Hematopoietic multipotent progenitor cell (in vitro differentiated cells): ENCODE measurements around the gene KRT14. TPM values are rescaled to one million over a fixed set of nuclear protein-coding genes. Genes with fewer than 3 reads are reported as not detected.

Experiments used
- DNase-seq, 3 donors: peaks; one replicate each; pipeline ENCODE4 v3.0.0-alpha.2; 2011 to 2015; ENCODE audit warnings: low read depth in 2 of 3, low spot score in 2 of 3
- total RNA-seq: library from RNA; depleted of rRNA; stranded (reverse); fragments of >200 nt; gene quantifications from one replicate; pipeline ENCODE4 v1.2.3, GENCODE V29; 2012

KRT14 gene
- total RNA-seq, 1 donor: not detected

DNA sequence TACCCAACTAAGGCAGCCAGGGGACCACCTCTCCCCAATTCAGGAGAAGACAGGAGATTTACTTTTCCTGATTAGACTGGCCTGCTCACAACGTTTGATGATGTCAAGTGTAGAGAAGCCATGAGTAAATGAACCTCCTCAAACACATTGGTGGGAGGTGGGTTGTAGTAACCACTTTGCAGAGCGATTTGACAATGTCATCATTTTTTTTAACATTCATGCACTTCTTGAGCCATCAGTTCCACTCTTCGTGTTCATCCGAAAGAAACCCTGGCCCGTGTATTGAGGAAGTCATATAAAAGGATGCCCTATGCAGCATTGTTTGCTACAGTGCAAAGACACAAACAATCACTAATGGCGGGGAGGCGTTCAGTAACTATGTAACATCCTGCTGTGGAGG is 53.1 kb downstream of the KRT14 start:
- no peak for DNase-seq

GRCh38 chr17:41532947-41533570 is 53.6 kb downstream of the KRT14 start:
- DNase-seq: no peak

Other genes with a start within 250 kb of the KRT14 start
- gene KRT33A, start 236.1 kb downstream of the KRT14 start, total RNA-seq: not detected
- gene KRT33B, start 217.1 kb downstream of the KRT14 start, total RNA-seq: not detected
- not detected for gene KRT34, start 204.6 kb downstream of the KRT14 start, total RNA-seq
- not detected for gene KRT31, start 189.3 kb downstream of the KRT14 start, total RNA-seq
- not detected for gene KRT37, start 162.3 kb downstream of the KRT14 start, total RNA-seq
- gene KRT38, start 145.9 kb downstream of the KRT14 start, total RNA-seq: not detected
- not detected for gene KRT32, start 119.5 kb downstream of the KRT14 start, total RNA-seq
- gene KRT35, start 105.7 kb downstream of the KRT14 start, total RNA-seq: not detected
- gene KRT36, start 97.0 kb downstream of the KRT14 start, total RNA-seq: not detected
- not detected for gene KRT13, start 81.3 kb downstream of the KRT14 start, total RNA-seq
- not detected for gene KRT15, start 68.0 kb downstream of the KRT14 start, total RNA-seq
- not detected for gene KRT19, start 58.6 kb downstream of the KRT14 start, total RNA-seq
- not detected for gene KRT9, start 14.8 kb downstream of the KRT14 start, total RNA-seq
- gene KRT16, start 25.9 kb upstream of the KRT14 start, total RNA-seq: not detected
- gene KRT17, start 37.7 kb upstream of the KRT14 start, total RNA-seq: not detected
- gene EIF1, start 102.0 kb upstream of the KRT14 start, total RNA-seq: 201 TPM
- gene GAST, start 125.4 kb upstream of the KRT14 start, total RNA-seq: not detected
- under 0.01 TPM for gene HAP1, start 147.7 kb upstream of the KRT14 start, total RNA-seq
- gene JUP, start 199.8 kb upstream of the KRT14 start, total RNA-seq: 348 TPM
- 8.6 TPM for gene P3H4, start 225.1 kb upstream of the KRT14 start, total RNA-seq
- 6.5 TPM for gene FKBP10, start 226.1 kb upstream of the KRT14 start, total RNA-seq
- gene NT5C3B, start 249.3 kb upstream of the KRT14 start, total RNA-seq: 41.5 TPM